HAP-1 (cell line): ENCODE data around the gene CAVIN1.
"Not testable (repeated sequence)": the region's sequence is repeated elsewhere in the genome, so short reads cannot be mapped to it uniquely, and the experiment has no call there.

Experiments
- DNase-seq, 2 experiments: peaks; one replicate each; pipeline ENCODE4 v3.0.0-alpha.2; 2016 to 2020; ENCODE audit warnings: low spot score in 2 of 2
- H3K27me3 ChIP-seq: fragments of 250-450 bp; sonication (Bioruptor Pico); 2 replicates; pipeline ENCODE4 v1.5.1; 2020; ENCODE audit warnings: low read depth, mild to moderate bottlenecking, moderate library complexity
- H3K36me3 ChIP-seq: fragments of 250-450 bp; sonication (Bioruptor Pico); replicated peaks from 2 replicates; pipeline ENCODE4 v1.5.1; 2020; ENCODE audit warnings: mild to moderate bottlenecking
- H3K4me1 ChIP-seq: fragments of 250-450 bp; sonication (Bioruptor Pico); 2 replicates; pipeline ENCODE4 v1.5.1; 2020; ENCODE audit warnings: mild to moderate bottlenecking
- H3K4me3 ChIP-seq: fragments of 250-450 bp; sonication (Bioruptor Pico); 2 replicates; pipeline ENCODE4 v1.5.1; 2020; ENCODE audit warnings: mild to moderate bottlenecking, moderate library complexity
- H3K9me3 ChIP-seq: fragments of 250-450 bp; sonication (Bioruptor Pico); 2 replicates; pipeline ENCODE4 v1.5.1; 2020; ENCODE audit warnings: mild to moderate bottlenecking, moderate library complexity
- in situ Hi-C: fragments of 300-500 bp; cut with MboI; formaldehyde crosslinking; loops from 3 replicates; pipeline ENCODE4 v1.14.3; 2020; ENCODE audit warnings: low sequenced_read_pairs, inconsistent platforms, mixed read lengths

The CAVIN1 gene

GRCh38 chr17:42422958-42423712 is at the start of gene CAVIN1:
TSS of gene CAVIN1 (minus strand) at chr17:42423256. CDS start at chr17:42423097, 159 bp downstream.
- in situ Hi-C loops = loop anchor here (10.0 kb wide), 1 partner anchor 102 kb away; no protein-coding TSS in a partner anchor
- Histone ChIP-seq H3K27me3 (no peaks in the 10 kb centered on the region), H3K36me3 (no peaks in the 10 kb centered on the region), H3K4me3 (peak within 1 kb of the TSS; percentile 78), H3K4me1 (peaks cover 3% of the 10 kb centered on the region; the same call in 1 of the 2 replicates), H3K9me3 (no peaks in the 10 kb centered on the region)
- DNase-seq = peak; percentile 90 to 98

GRCh38 chr17:42467889-42468288 is 44.8 kb upstream of the CAVIN1 start:
- DNase-seq = no peak
- peaks cover 35% of the 10 kb centered on the region for H3K36me3 ChIP-seq
- H3K4me3 ChIP-seq = no peak overlapping the region
- H3K27me3 ChIP-seq = no peaks in the 10 kb centered on the region
- 0 out of 2 replicates have a peak, but pooled peaks cover 4% of the 10 kb centered on the region for H3K4me1 ChIP-seq
- in situ Hi-C loops = no loop called here
- no peaks in the 10 kb centered on the region for H3K9me3 ChIP-seq

GRCh38 chr17:42463976-42464400 is 40.9 kb upstream of the CAVIN1 start:
- Histone ChIP-seq H3K27me3 (no peaks in the 10 kb centered on the region), H3K4me1 (peaks cover 4% of the 10 kb centered on the region; the same call in 1 of the 2 replicates), H3K9me3 (no peaks in the 10 kb centered on the region), H3K36me3 (peaks cover 14% of the 10 kb centered on the region), H3K4me3 (no peak overlapping the region)
- no peak for DNase-seq
- in situ Hi-C loops = no loop called here

- no peak for DNase-seq
- H3K4me1 ChIP-seq = peaks cover 15% of the 10 kb centered on the region
- H3K9me3 ChIP-seq = no peaks in the 10 kb centered on the region
- peak overlapping the region; percentile 60; the same call in 1 of the 2 replicates for H3K4me3 ChIP-seq
- H3K36me3 ChIP-seq = no peaks in the 10 kb centered on the region; the same call in none of the 2 replicates
- in situ Hi-C loops = no loop called here
- no peaks in the 10 kb centered on the region for H3K27me3 ChIP-seq
Measured at GRCh38 chr17:42460371-42460770, 37.3 kb upstream of the CAVIN1 start.

- H3K27me3 ChIP-seq = no peaks in the 10 kb centered on the region
- peaks cover 15% of the 10 kb centered on the region for H3K4me1 ChIP-seq
- in situ Hi-C loops = no loop called here
- peak in 1 of 2 experiments; percentile 47 for DNase-seq
- no peaks in the 10 kb centered on the region; the same call in 1 of the 2 replicates for H3K36me3 ChIP-seq
- H3K9me3 ChIP-seq = no peaks in the 10 kb centered on the region
- peak overlapping the region; percentile 60 for H3K4me3 ChIP-seq
Measured at GRCh38 chr17:42459801-42460281, 36.8 kb upstream of the CAVIN1 start.

DNA sequence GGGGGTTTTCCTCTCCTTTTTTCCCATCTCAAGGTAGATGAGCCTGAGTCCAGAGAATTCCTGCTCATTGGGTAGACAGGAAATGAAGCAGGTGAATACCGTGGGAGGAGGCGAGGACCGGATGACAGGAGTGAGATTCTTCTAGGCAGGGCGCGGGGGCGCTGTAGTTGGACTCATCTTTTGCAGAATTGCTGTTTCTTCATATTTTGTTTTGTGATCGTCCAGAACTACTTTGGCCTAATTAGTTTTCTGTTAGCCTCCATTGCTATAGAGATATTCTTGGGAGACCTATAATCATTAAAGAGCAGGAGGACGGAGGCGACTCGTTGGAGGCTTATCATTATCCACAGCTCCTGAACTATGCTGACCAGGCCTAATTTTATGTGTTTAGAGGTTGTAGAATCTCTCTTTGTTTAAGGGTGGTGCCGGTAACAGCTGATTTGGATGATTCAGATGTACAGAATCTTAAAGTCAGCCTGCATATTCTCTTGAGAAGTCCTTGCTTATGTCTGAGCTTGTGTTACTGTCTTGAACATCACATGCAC is 36.3 kb upstream of the CAVIN1 start:
- no peaks in the 10 kb centered on the region for H3K9me3 ChIP-seq
- in situ Hi-C loops = no loop called here
- H3K4me1 ChIP-seq = peaks cover 15% of the 10 kb centered on the region
- DNase-seq = peak; percentile 60 to 64
- H3K27me3 ChIP-seq = no peaks in the 10 kb centered on the region
- H3K36me3 ChIP-seq = no peaks in the 10 kb centered on the region; the same call in 1 of the 2 replicates
- peak overlapping the region; percentile 60 for H3K4me3 ChIP-seq

DNA sequence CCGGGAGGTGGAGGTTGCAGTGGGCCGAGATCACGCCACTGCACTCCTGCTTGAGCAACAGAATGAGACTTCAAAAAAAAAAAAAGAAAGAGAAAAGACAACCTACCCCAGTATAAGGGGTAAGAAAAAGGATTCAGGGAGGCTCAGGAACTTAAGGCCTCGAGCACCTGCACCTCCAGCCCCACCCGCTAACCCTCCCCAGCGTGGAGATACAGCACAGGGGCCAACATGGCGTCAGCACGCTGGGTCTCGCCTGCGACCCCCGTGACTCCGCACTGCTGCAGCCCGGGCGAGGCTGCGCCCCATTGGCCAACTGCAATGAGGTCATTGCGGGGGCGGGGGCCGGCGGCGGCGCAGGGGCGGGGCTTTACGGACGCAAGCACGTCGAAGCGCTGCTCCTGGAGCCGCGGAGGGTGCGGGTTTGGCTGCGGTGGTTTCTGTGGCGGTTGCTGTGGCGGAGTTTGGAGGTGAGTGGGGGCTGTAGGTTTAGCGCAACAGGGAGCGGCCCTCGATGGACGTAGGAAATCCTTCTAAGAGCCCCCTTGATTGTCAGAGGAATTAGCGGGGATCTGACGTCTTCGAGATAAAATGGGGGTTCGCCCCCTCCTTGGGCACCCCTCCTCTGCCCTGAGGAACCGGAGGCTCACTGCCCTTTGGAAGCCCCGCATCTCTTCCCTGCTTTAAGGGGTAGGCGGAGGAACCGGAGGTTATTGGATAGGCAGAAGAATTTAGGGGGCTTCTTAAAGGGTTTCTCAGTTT is 35.6 kb upstream of the CAVIN1 start, which contains the start of gene ATP6V0A1:
Gene ATP6V0A1, plus strand, starts transcription at position 382 of the 759 bp plus-strand sequence. CDS start 2,017 bp downstream, outside the sequence.
- Histone ChIP-seq H3K4me1 (peaks cover 15% of the 10 kb centered on the region), H3K4me3 (peak within 1 kb of the TSS; percentile 60), H3K27me3 (no peaks in the 10 kb centered on the region), H3K9me3 (no peaks in the 10 kb centered on the region), H3K36me3 (no peaks in the 10 kb centered on the region; the same call in 1 of the 2 replicates)
- in situ Hi-C loops = no loop called here
- DNase-seq = peak; percentile 84 to 97

GRCh38 chr17:42457107-42457792 is 34.2 kb upstream of the CAVIN1 start:
- DNase-seq = peak in 1 of 2 experiments; percentile 19
- no peak overlapping the region for H3K4me3 ChIP-seq
- in situ Hi-C loops = no loop called here
- H3K36me3 ChIP-seq = no peaks in the 10 kb centered on the region; the same call in 1 of the 2 replicates
- no peaks in the 10 kb centered on the region for H3K9me3 ChIP-seq
- peaks cover 10% of the 10 kb centered on the region for H3K4me1 ChIP-seq
- H3K27me3 ChIP-seq = no peaks in the 10 kb centered on the region

- no peaks in the 10 kb centered on the region; the same call in 1 of the 2 replicates for H3K36me3 ChIP-seq
- DNase-seq = no peak
- in situ Hi-C loops = no loop called here
- H3K9me3 ChIP-seq = no peaks in the 10 kb centered on the region
- H3K4me3 ChIP-seq = no peak overlapping the region
- peaks cover 10% of the 10 kb centered on the region for H3K4me1 ChIP-seq
- no peaks in the 10 kb centered on the region for H3K27me3 ChIP-seq
Measured at GRCh38 chr17:42456223-42457106, 33.4 kb upstream of the CAVIN1 start.

GRCh38 chr17:42454987-42455386 is 31.9 kb upstream of the CAVIN1 start:
- H3K9me3 ChIP-seq, in situ Hi-C loops, H3K36me3 ChIP-seq, DNase-seq, H3K4me3 ChIP-seq, H3K27me3 ChIP-seq: not testable (repeated sequence)
- H3K4me1 ChIP-seq = peaks cover 10% of the 10 kb centered on the region

- Histone ChIP-seq H3K27me3 (no peaks in the 10 kb centered on the region), H3K36me3 (no peaks in the 10 kb centered on the region), H3K4me1 (peaks cover 10% of the 10 kb centered on the region), H3K9me3 (no peaks in the 10 kb centered on the region), H3K4me3 (no peak overlapping the region)
- in situ Hi-C loops = no loop called here
- DNase-seq = no peak
Measured at GRCh38 chr17:42453439-42453838, 30.4 kb upstream of the CAVIN1 start.

DNA sequence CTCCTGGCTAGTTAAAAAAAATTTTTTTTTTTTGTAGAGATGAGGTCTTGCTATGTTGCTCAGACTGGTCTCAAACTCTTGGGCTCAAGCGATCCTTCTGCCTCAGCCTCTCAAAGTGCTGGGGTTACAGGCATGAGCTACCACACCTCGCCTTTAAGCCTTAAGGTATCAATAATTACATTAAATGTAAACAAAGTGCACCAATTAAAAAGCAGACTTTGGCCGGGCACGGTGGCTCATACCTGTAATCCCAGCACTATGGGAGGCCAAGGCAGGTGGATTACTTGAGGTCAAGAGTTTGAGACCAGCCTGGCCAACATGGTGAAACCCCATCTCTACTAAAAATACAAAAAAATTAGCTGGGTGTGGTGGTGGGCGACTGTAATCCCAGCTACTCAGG is 28.2 kb upstream of the CAVIN1 start:
- in situ Hi-C loops, DNase-seq, H3K4me1 ChIP-seq, H3K4me3 ChIP-seq, H3K36me3 ChIP-seq, H3K9me3 ChIP-seq, H3K27me3 ChIP-seq: not testable (repeated sequence)
